Activated naive CD8-positive, alpha-beta T cell treated with anti-CD3 and anti-CD28 coated beads, Interleukin-2, amount 50 U/mL, for 16 hours (primary cell): ENCODE data around the gene CELA3B.
"Not testable (repeated sequence)": the region's sequence is repeated elsewhere in the genome, so short reads cannot be mapped to it uniquely, and the experiment has no call there.

Experiments used
- DNase-seq: peaks from one replicate; pipeline ENCODE4 v3.0.0-alpha.2; 2020; ENCODE audit warnings: low read depth, low spot score

CELA3B gene

GRCh38 chr1:22007262-22007661, 30.4 kb downstream of the CELA3B start:
- DNase-seq, result not testable (repeated sequence)

- DNase-seq, result not testable (repeated sequence)
Observed at GRCh38 chr1:22009566-22009965, 32.7 kb downstream of the CELA3B start.

GRCh38 chr1:22012752-22013151, 35.9 kb downstream of the CELA3B start:
- not testable (repeated sequence) for DNase-seq

GRCh38 chr1:22014575-22015206, 37.9 kb downstream of the CELA3B start:
- not testable (repeated sequence) for DNase-seq

GRCh38 chr1:22018583-22019559, 42.0 kb downstream of the CELA3B start:
- peak; percentile 28 for DNase-seq

- no peak for DNase-seq
Observed at GRCh38 chr1:22021061-22021460, 44.2 kb downstream of the CELA3B start.

GRCh38 chr1:22024485-22025367, 47.9 kb downstream of the CELA3B start:
- DNase-seq, result peak; percentile 41

GRCh38 chr1:22025368-22026155, 48.7 kb downstream of the CELA3B start:
- DNase-seq, result peak; percentile 78

GRCh38 chr1:22026924-22027289, 50.1 kb downstream of the CELA3B start:
- no peak for DNase-seq

GRCh38 chr1:22030057-22030456, 53.2 kb downstream of the CELA3B start:
- DNase-seq, result no peak

- no peak for DNase-seq
Observed at GRCh38 chr1:22030473-22030872, 53.7 kb downstream of the CELA3B start.

GRCh38 chr1:22031214-22031962, 54.6 kb downstream of the CELA3B start:
- no peak for DNase-seq

- not testable (repeated sequence) for DNase-seq
Observed at GRCh38 chr1:22034834-22035233, 58.0 kb downstream of the CELA3B start.

GRCh38 chr1:22037520-22037919, 60.7 kb downstream of the CELA3B start:
- no peak for DNase-seq

GRCh38 chr1:22038036-22038435, 61.2 kb downstream of the CELA3B start:
- DNase-seq, result no peak
